ENCODE data around the gene CGRRF1. TPM values are rescaled to one million over a fixed set of nuclear protein-coding genes. Genes with fewer than 3 reads are reported as not detected.

CGRRF1 gene
- total RNA-seq, 2 experiments from 2014 or later = 9.6 to 10.0 TPM

DNA sequence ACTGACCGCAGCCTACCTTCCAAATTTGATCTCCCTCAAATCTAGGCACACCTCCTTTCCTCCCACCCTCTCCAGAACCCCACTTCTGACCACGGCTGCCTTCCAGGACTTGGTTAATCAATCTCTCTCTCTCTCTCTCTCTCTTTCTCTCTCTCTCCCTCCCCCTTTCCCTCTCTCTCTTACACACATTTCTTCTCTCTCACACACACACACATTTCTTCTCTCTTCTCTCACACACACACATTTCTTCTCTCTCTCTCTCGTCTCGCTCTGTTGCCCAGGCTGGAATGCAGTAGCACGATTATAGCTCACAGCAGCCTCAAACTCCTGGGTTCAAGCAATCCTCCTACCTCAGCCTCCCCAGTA, 20.4 kb upstream of the CGRRF1 start:
- peak overlapping the region; percentile 91 for H3K27ac Mint-ChIP-seq
- H3K4me1 Mint-ChIP-seq (ENCODE audit: low read depth) = peaks cover 40% of the 10 kb centered on the region
- intact Hi-C loops (cut with micrococcal nuclease) = loop anchor here (5.0 kb wide), 1 partner anchor 47 kb away; the partner anchor contains the start of gene CNIH1
- peaks cover 9% of the 10 kb centered on the region for H3K36me3 Mint-ChIP-seq (ENCODE audit: low read depth)
- peak overlapping the region; percentile 88 for H3K4me3 Mint-ChIP-seq
- DNase-seq (no peak), ATAC-seq (no peak)
- H3K27me3 Mint-ChIP-seq = no peaks in the 10 kb centered on the region
- ChIA-PET POLR2A (interaction anchor here (0.8 to 2.7 kb wide), 3 partner anchors 11 to 53 kb away, joined by 3 to 8 read pairs (median 4); partner anchors contain the start of gene CGRRF1), CTCF (interaction anchor here (0.6 to 3.2 kb wide), 2 partner anchors 20 to 68 kb away, joined by 3 to 12 read pairs; partner anchors contain the start of gene CGRRF1)
- H3K9me3 Mint-ChIP-seq = no peaks in the 10 kb centered on the region
- TF ChIP-seq CTCF (IDR thresholded peaks at IDR 0.05) = peak; percentile 14

GRCh38 chr14:54489731-54490444, 19.8 kb upstream of the CGRRF1 start:
- H3K27ac Mint-ChIP-seq = peak overlapping the region; percentile 91
- DNase-seq (no peak), ATAC-seq (no peak)
- peak overlapping the region; percentile 88 for H3K4me3 Mint-ChIP-seq
- ChIA-PET CTCF (interaction anchor here (3.2 kb wide), 1 partner anchor 19 kb away, joined by 12 read pairs; the partner anchor contains the start of gene CGRRF1), POLR2A (interaction anchor here (1.3 kb wide), 1 partner anchor 10 kb away, joined by 3 read pairs; no protein-coding TSS in a partner anchor)
- H3K27me3 Mint-ChIP-seq = no peaks in the 10 kb centered on the region
- H3K9me3 Mint-ChIP-seq = no peaks in the 10 kb centered on the region
- intact Hi-C loops (cut with micrococcal nuclease) = loop anchor here (5.0 kb wide), 1 partner anchor 48 kb away; the partner anchor contains the start of gene CNIH1
- H3K36me3 Mint-ChIP-seq (ENCODE audit: low read depth) = peaks cover 9% of the 10 kb centered on the region
- no peak for TF ChIP-seq CTCF (IDR thresholded peaks at IDR 0.05)
- peaks cover 35% of the 10 kb centered on the region for H3K4me1 Mint-ChIP-seq (ENCODE audit: low read depth)

DNA sequence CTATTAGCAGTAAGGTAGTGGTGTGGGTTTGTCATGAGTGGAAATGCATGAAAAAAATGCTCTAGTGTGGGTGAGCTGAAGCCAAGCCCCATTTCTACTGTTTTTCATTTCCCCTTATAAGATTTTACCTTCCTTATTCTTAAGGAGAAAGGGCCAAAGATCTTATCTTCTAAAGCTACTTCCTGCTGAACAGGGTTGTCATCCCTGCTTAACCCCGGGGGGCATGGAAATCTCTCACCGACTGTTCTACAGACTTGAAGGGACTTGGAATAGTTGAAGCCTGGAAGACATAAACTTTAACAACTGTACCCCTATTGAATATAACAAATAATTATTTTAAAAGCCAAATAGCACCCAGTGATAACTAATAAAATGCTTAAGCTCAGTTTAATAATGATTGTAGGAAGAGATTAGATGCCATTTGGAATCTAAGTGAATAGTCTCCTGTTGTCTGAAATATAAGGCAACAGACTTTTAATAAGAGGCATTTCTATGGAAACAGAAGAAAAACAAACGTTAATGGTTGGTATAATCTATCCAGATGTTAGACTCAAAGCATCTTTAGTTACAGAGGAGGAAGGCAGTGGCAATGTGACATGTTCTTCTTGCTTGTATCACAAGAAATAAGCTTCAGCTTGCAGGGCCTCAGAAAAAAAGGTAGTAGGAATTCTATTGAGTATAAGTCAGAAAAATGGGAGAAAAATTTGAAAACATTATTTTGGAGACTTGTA, 19.1 kb upstream of the CGRRF1 start:
- no peak for DNase-seq
- peaks cover 28% of the 10 kb centered on the region for H3K4me1 Mint-ChIP-seq (ENCODE audit: low read depth)
- peak overlapping the region; percentile 91 for H3K27ac Mint-ChIP-seq
- intact Hi-C loops (cut with micrococcal nuclease) = no loop called here
- POLR2A ChIA-PET = no interaction called here
- no peaks in the 10 kb centered on the region for H3K27me3 Mint-ChIP-seq
- peaks cover 9% of the 10 kb centered on the region for H3K36me3 Mint-ChIP-seq (ENCODE audit: low read depth)
- CTCF ChIA-PET = interaction anchor here (3.2 kb wide), 1 partner anchor 18 kb away, joined by 12 read pairs; the partner anchor contains the start of gene CGRRF1
- no peak for ATAC-seq
- H3K9me3 Mint-ChIP-seq = no peaks in the 10 kb centered on the region
- no peak overlapping the region for H3K4me3 Mint-ChIP-seq
- TF ChIP-seq CTCF (IDR thresholded peaks at IDR 0.05) = no peak

DNA sequence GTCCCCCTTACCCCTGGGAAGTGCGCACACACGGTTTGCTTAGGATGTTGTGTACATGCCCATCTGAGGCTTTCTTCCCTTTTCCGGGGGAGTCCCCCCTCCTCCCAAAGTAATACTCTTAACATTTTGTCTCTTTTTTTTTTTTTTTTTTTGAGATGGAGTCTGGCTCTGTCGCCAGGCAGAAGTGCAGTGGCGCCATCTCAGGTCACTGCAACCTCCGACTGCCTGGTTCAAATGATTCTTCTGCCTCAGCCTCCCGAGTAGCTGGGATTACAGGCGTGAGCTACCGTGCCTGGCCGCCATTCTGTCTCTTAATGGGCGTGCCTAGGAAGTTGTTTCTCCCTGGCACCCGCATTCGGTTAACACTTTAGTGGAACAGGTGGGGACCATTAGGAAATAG, 16.4 kb upstream of the CGRRF1 start:
- ATAC-seq = no peak
- POLR2A ChIA-PET = interaction anchor here (1.0 kb wide), 1 partner anchor 15 kb away, joined by 3 read pairs; no protein-coding TSS in a partner anchor
- intact Hi-C loops (cut with micrococcal nuclease) = no loop called here
- H3K27ac Mint-ChIP-seq = no peak overlapping the region
- H3K4me3 Mint-ChIP-seq = no peak overlapping the region
- H3K9me3 Mint-ChIP-seq = no peaks in the 10 kb centered on the region
- H3K27me3 Mint-ChIP-seq = peaks cover 3% of the 10 kb centered on the region
- peaks cover 15% of the 10 kb centered on the region for H3K4me1 Mint-ChIP-seq (ENCODE audit: low read depth)
- no peaks in the 10 kb centered on the region for H3K36me3 Mint-ChIP-seq (ENCODE audit: low read depth)
- DNase-seq = peak; percentile 39
- CTCF ChIA-PET = interaction anchor here (0.6 to 2.3 kb wide), 5 partner anchors 9 to 306 kb away, joined by 3 to 11 read pairs (median 3); partner anchors contain the start of genes CGRRF1 and CNIH1
- TF ChIP-seq CTCF (IDR thresholded peaks at IDR 0.05) = peak; percentile 19

All from activated CD8-positive, alpha-beta T cell treated with anti-CD3 and anti-CD28 coated beads for 36 hours (primary cell).